Measurements from ENCODE around the gene SERGEF. TPM values are rescaled to one million over a fixed set of nuclear protein-coding genes. Genes with fewer than 3 reads are reported as not detected.

The SERGEF gene
- total RNA-seq, 1 experiment from 2014 or later = 31.4 TPM

GRCh38 chr11:17741487-17741886 lies 271.4 kb downstream of the SERGEF start:
- H4K8ac ChIP-seq (replicated peaks; ENCODE audit: insufficient read length, low read depth, low read length) = no peak overlapping the region
- H2BK15ac ChIP-seq (ENCODE audit: low read depth, low read length) = no peak overlapping the region
- no peak overlapping the region for H3K4me2 ChIP-seq (ENCODE audit: insufficient read depth, insufficient read length, low read length)
- no peaks in the 10 kb centered on the region for H3K4me1 ChIP-seq (ENCODE audit: insufficient read depth, low read length)
- H3K27me3 ChIP-seq (ENCODE audit: insufficient read depth, low read length) = peaks cover 15% of the 10 kb centered on the region
- no peak overlapping the region for H3K14ac ChIP-seq (ENCODE audit: insufficient read depth, low read length)
- H3K23me2 ChIP-seq (ENCODE audit: insufficient read length, low read depth, low read length, poor library complexity, severe bottlenecking) = no peaks in the 10 kb centered on the region
- Mint-ChIP-seq H3K4me1 (peaks cover 0 to 15% of the 10 kb centered on the region in 2 experiments; a peak in 3 of 4 replicates), H3K36me3 (ENCODE audit: insufficient read depth in 1 of 3, low read depth in 3 of 3) (peaks cover 0 to 2% (median 0%) of the 10 kb centered on the region in 3 experiments; a peak in 1 of 7 replicates), H3K27me3 (ENCODE audit: low read depth) (peaks cover 19% of the 10 kb centered on the region), H3K9me3 (peaks cover 2 to 3% of the 10 kb centered on the region in 2 experiments; a peak in 4 of 5 replicates), H3K4me3 (no peak overlapping the region), H3K27ac (no peak overlapping the region; a peak in 2 of 7 replicates)
- H2AK5ac ChIP-seq (ENCODE audit: insufficient read length, low read length) = no peak overlapping the region
- H3K27ac ChIP-seq (ENCODE audit: insufficient read length, low read depth, low read length) = no peak overlapping the region
- TF ChIP-seq CTCF (conservative IDR thresholded peaks at IDR 0.05) = no peak
- no peak overlapping the region for H2BK12ac ChIP-seq (ENCODE audit: insufficient read length, low read depth, low read length)
- no peaks in the 10 kb centered on the region for H3K79me2 ChIP-seq (ENCODE audit: insufficient read depth, low read length)
- no peaks in the 10 kb centered on the region for H4K20me1 ChIP-seq (ENCODE audit: control insufficient read depth, insufficient read depth, insufficient read length)
- H4K5ac ChIP-seq (ENCODE audit: insufficient read length, low read depth, low read length) = no peak overlapping the region
- no peak overlapping the region for H2AFZ ChIP-seq (ENCODE audit: low read length)
- DNase-seq = no peak
- H3K9me3 ChIP-seq (ENCODE audit: control insufficient read depth, low read depth, low read length) = no peaks in the 10 kb centered on the region
- no peak overlapping the region for H3K18ac ChIP-seq (ENCODE audit: insufficient read length, low read depth, low read length)
- no peak overlapping the region for H3T11ph ChIP-seq (ENCODE audit: low read length)
- H2BK20ac ChIP-seq (ENCODE audit: low read depth, low read length, poor library complexity, severe bottlenecking) = no peak overlapping the region
- H3K4ac ChIP-seq (ENCODE audit: low read depth, low read length) = no peak overlapping the region
- H3K79me1 ChIP-seq (ENCODE audit: insufficient read depth, low read depth, low read length, poor library complexity, severe bottlenecking) = no peaks in the 10 kb centered on the region
- H3K56ac ChIP-seq (ENCODE audit: insufficient read length, low read depth, low read length) = no peak overlapping the region
- no peak overlapping the region for H2BK5ac ChIP-seq (ENCODE audit: insufficient read length, low read length)
- no peak overlapping the region for H3K9ac ChIP-seq (ENCODE audit: extremely low read depth, insufficient read length, low read length)
- no CpG with 5 or more reads among the region's 10 CpGs for WGBS (ENCODE audit: extremely low coverage, insufficient read length, low lambda C conversion rate)
- H3K23ac ChIP-seq (ENCODE audit: insufficient read length, low read depth, low read length) = no peak overlapping the region
- H4K91ac ChIP-seq (ENCODE audit: insufficient read length, low read depth, low read length) = no peak overlapping the region
- no peak overlapping the region for H2BK120ac ChIP-seq (ENCODE audit: low read depth, low read length, poor library complexity, severe bottlenecking)
